GM18498 (cell line): ENCODE data around the gene ATP1A4.

Experiments
- ATAC-seq: cut with Tn5 transposase; IDR thresholded peaks from one replicate; pipeline ENCODE4 v1.9.1; 2021; ENCODE audit warnings: mild to moderate bottlenecking, moderate library complexity; ENCODE audit not compliant: unreplicated experiment

ATP1A4 gene

DNA sequence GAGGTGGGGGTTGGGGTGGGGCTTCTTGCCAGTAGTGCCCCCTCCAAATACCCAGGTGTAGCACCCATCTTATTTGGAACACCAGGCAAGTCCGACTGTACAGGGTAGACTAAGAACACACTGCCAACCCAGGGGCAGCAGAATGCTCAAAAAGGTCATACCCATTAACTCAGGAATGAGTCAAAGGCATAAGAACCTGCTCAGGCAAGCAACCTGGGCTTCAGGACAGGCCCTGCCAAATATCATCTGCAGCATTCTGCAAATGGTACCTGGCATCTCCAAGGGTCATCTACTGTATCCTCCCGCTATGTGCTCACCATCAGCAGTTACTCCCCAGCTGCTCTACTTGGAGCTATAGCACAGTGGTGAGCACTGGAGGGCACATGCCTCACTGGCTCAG, 73.2 kb downstream of the ATP1A4 start:
- ATAC-seq, result no peak

DNA sequence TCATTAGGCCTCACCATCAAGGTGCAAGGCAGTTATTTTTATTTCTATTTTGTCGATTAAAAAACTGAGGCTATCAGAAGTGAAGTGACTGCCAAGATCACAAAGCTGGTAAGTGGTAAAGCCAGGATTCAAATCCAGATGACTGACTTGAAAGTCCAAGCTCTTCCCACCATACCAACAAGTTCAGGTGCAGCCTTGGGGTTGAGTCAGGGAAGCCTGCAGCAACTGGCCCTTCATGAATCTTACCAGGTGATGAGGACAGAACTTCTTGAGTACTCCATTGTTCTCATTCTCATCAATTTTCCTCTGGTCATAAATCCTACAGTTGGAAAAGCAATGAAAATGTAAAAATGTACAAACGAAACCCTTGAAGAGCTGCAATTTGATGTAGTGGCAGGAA, 73.9 kb downstream of the ATP1A4 start:
- ATAC-seq, result no peak

DNA sequence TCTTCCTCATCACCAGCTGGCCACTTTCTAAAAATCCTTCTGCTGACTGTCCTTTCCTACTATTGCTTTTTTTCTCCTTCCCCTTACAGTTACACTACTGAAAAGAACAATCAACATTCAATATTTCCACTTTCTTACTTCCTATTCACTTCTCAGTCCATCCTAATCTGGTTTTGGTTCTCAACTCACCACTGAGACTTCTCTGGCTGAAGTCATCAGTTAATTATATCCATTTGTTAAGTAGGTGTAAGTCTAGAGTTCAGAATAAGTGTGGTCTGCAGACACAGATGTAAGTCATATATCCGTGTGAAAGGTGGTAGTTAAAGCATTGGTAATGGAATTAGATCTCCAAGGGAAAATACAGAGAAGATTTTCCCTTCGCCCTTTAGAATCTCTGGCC, 75.2 kb downstream of the ATP1A4 start:
- ATAC-seq, result peak; percentile 58

DNA sequence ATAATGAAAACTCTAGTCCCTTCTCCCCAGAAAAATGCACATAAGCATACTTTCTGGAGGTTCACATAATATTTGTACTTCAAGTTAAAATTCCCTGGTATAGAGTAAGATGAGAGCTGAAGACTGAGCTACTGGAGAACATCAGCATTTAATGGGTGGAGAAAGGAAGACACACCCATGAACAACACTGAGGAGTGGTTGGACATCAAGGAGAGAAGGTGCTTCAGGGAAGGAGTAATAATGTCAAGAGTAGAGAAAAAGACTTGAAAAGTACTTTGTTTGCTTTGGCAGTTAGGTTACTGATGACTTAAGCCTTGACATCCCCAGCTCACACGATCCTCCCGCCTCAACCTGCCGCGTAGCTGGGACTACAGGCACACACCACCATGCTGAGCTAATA, 75.6 kb downstream of the ATP1A4 start:
- no peak for ATAC-seq

DNA sequence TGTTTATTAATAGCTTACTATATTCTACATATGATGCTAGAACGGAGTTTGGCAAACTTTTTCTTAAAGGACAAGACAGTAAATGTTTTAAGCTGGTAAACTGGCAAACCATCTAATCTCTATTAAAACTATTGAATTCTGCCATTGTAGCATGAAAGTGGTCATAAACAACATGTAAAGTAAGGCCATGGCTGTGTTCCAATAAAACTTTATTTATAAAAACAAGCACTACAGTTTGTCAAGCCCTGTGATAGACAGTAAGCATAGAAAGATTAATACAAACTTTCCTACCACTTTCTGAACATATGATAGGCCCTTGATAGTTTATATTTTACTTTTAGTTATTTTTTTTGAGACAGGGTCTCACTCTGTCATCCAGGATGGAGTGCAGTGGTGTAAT, 76.2 kb downstream of the ATP1A4 start:
- ATAC-seq, result no peak

DNA sequence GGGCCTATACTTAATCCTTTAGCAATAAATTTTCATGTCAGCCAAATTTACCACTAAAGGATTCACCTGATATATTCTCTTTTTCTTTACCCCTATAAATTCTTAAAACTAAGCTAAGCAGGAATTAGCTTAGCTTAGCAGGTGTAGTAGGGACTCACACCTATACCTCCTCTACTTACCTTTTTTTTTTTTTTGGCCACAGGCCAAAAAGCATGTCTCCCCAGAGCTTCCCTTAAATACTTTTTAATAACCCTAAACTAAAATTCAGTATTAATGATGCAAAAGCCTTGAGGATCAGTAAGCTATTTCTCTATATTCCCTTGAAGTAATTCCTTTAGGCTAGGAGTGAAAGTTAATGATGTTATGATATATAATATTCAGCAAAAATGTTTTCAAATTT, 77.0 kb downstream of the ATP1A4 start:
- ATAC-seq, result no peak

DNA sequence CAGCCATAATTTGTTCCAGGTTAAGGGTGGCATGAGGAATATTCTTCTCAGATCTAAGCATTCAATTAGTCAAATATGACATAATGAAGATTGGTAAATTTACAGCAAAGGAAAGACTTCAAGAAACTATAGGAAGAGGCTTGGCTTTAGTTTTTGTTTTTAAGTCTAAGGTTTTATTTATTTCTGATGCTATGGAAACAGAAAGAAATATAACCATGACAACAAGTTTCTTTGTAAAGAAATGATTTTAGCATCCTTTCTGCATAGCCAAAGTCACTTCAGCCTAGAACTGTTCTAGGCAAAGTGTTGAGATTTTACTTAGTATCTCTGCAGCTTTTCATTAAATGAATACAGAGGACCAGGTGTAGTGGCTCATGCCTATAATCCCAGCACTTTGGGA, 81.5 kb downstream of the ATP1A4 start:
- ATAC-seq, result no peak
